Fibroblast of lung (primary cell): Measurements from ENCODE around the gene PILRB. TPM values are rescaled to one million over a fixed set of nuclear protein-coding genes. Genes with fewer than 3 reads are reported as not detected.
A peak's percentile ranks its signal among the peaks of the same experiment; 100 is the strongest.
"Not testable (repeated sequence)": the region's sequence is repeated elsewhere in the genome, so short reads cannot be mapped to it uniquely, and the experiment has no call there.

ENCODE experiments used
- DNase-seq, 2 donors: peaks; one replicate each; pipeline versions ENCODE4 v3.0.0 to v3.0.0-alpha.2; 2010; ENCODE audit warnings: low read depth in 2 of 2
- H2AFZ ChIP-seq: 2 replicates; pipeline ENCODE4 v1.5.1; 2012; ENCODE audit warnings: low read length, control low read depth, inconsistent platforms
- H3K27ac ChIP-seq: 2 replicates; pipeline ENCODE4 v1.5.1; 2011; ENCODE audit warnings: low read length, control low read depth; ENCODE audit not compliant: insufficient read depth
- H3K27me3 ChIP-seq: 2 replicates; pipeline ENCODE4 v1.5.1; 2011; ENCODE audit warnings: mild to moderate bottlenecking, low read length; ENCODE audit not compliant: control insufficient read depth, insufficient read depth
- H3K36me3 ChIP-seq: 2 replicates; pipeline ENCODE4 v1.5.1; 2011; ENCODE audit warnings: low read length; ENCODE audit not compliant: control insufficient read depth, insufficient read depth
- H3K4me1 ChIP-seq: 2 replicates; pipeline ENCODE4 v1.5.1; 2011; ENCODE audit warnings: low read length; ENCODE audit not compliant: control insufficient read depth, insufficient read depth; ENCODE audit errors: extremely low read depth
- H3K4me2 ChIP-seq: 2 replicates; pipeline ENCODE4 v1.5.1; 2011; ENCODE audit warnings: low read length, control low read depth; ENCODE audit not compliant: insufficient read depth; ENCODE audit errors: extremely low read depth
- H3K4me3 ChIP-seq, 4 experiments: fragments of 200-600 bp in 1 of 4; sonication (generic) in 1 of 4; replicated peaks in 1 of 4; 2 replicates each; pipeline ENCODE4 v1.5.1; 2011 to 2016; ENCODE audit warnings: low read length in 4 of 4, low read depth in 3 of 4, mild to moderate bottlenecking in 3 of 4, control low read depth in 2 of 4, inconsistent platforms in 1 of 4, mixed read lengths in 1 of 4; ENCODE audit not compliant: insufficient read depth in 1 of 4; ENCODE audit errors: control extremely low read depth in 1 of 4
- H3K79me2 ChIP-seq: 2 replicates; pipeline ENCODE4 v1.5.1; 2012; ENCODE audit warnings: mild to moderate bottlenecking, low read length, inconsistent platforms; ENCODE audit not compliant: control insufficient read depth, insufficient read depth
- H3K9ac ChIP-seq: 2 replicates; pipeline ENCODE4 v1.5.1; 2011; ENCODE audit warnings: mild to moderate bottlenecking, low read length, control low read depth; ENCODE audit not compliant: insufficient read depth
- H3K9me3 ChIP-seq: 2 replicates; pipeline ENCODE4 v1.5.1; 2012; ENCODE audit warnings: low read depth, low read length; ENCODE audit not compliant: control insufficient read depth, insufficient read depth
- H4K20me1 ChIP-seq: 2 replicates; pipeline ENCODE4 v1.5.1; 2011; ENCODE audit warnings: low read length; ENCODE audit not compliant: control insufficient read depth, insufficient read depth; ENCODE audit errors: extremely low read depth
- CTCF ChIP-seq, 2 donors: IDR thresholded peaks in 1 of 2; conservative IDR thresholded peaks in 1 of 2; 1 replicate in 1 of 2; 2 replicates in 1 of 2; pipeline ENCODE4 v1.5.1; 2011 to 2012; ENCODE audit warnings: low read length in 2 of 2, control low read depth in 1 of 2, inconsistent platforms in 1 of 2, low read depth in 1 of 2, mild to moderate bottlenecking in 1 of 2
- EZH2 ChIP-seq: IDR thresholded peaks from 2 replicates; pipeline ENCODE4 v1.5.1; 2012; ENCODE audit warnings: low read length, control low read depth, mild to moderate bottlenecking; ENCODE audit errors: missing control alignments
- polyA plus RNA-seq, 2 donors: library from polyadenylated mRNA; depleted of rRNA in 1 of 2; stranded (reverse) in 1 of 2; unstranded in 1 of 2; fragments of >200 nt; gene quantifications; 2 replicates each; pipeline ENCODE4 v1.2.1, GENCODE V29; 2011 to 2012; ENCODE audit warnings: missing spikeins in 1 of 2
- total RNA-seq: library from RNA; depleted of rRNA; stranded (reverse); fragments of >200 nt; gene quantifications from 2 replicates; pipeline ENCODE4 v1.2.1, GENCODE V29; 2014

The PILRB gene
- total and polyA plus RNA-seq, 2 donors (not counting 1 experiment from before 2014, with no cell fraction given) = 4.3 to 6.5 TPM

GRCh38 chr7:100335566-100336466 lies 22.1 kb upstream of the PILRB start:
- Histone ChIP-seq H3K4me2 (peak overlapping the region; percentile 51), H3K27ac (peak overlapping the region; percentile 85), H3K4me3 (peak overlapping the region; percentile 71 to 84 (median 78)), H3K9ac (peak overlapping the region; percentile 84), H2AFZ (peak overlapping the region; percentile 84)
- H3K4me1 ChIP-seq, H3K27me3 ChIP-seq, H3K9me3 ChIP-seq, H4K20me1 ChIP-seq, H3K36me3 ChIP-seq, H3K79me2 ChIP-seq: not testable (repeated sequence)
- DNase-seq = peak; percentile 90 to 94

- H3K9me3 ChIP-seq, H3K4me2 ChIP-seq, H3K4me3 ChIP-seq, H3K36me3 ChIP-seq, H3K9ac ChIP-seq, H2AFZ ChIP-seq, H3K4me1 ChIP-seq, H3K27ac ChIP-seq, H3K79me2 ChIP-seq, H4K20me1 ChIP-seq, H3K27me3 ChIP-seq: not testable (repeated sequence)
- DNase-seq = peak in 1 of 2 donors; percentile 74
These were observed 19.7 kb upstream of the PILRB start for GRCh38 chr7:100338083-100338696.

DNA sequence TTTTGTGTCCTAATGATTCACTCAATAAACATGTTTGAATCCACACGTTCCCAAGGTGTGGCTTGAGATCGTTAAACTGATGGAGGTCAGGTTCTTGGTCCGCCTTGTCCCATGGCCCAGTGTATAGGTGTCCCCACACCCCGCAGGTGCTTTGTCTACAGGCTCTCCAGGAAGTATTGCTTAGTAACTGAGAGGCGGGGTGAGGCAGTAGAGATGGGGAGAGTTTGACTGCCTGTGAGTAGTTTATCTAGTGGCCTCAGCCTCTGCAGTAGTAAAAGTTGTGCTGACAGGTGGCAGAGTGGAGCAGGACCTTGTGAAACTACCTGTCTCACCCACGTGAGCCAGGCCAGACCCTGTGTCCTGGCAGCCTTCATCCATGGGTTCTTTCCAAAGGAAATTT lies 16.6 kb upstream of the PILRB start:
- H3K79me2 ChIP-seq, H3K36me3 ChIP-seq: not testable (repeated sequence)

DNA sequence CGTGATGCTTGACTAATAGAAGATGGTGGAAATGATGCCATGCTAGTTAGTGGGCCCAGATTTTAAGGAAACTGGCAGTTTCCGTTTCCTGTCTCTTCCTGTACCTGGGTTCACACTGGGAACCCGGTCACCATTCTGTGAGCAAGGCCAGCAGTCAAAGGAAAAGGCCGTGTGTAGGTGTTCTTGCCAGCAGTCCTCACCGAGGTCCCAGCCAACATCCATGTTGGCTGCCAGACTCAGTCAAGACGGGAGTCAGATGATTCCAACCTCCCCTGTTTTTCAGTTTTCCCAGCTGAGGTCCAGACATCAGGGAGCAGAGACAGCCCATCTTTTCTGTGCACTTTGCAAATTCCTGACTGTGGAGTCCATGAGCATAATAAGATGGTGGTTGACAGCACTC lies 15.2 kb upstream of the PILRB start:
- Histone ChIP-seq H3K27me3 (no peaks in the 10 kb centered on the region), H3K4me3 (no peak overlapping the region), H3K4me1 (peaks cover 3% of the 10 kb centered on the region), H4K20me1 (no peaks in the 10 kb centered on the region), H3K9ac (no peak overlapping the region), H3K36me3 (peaks cover 7% of the 10 kb centered on the region), H3K79me2 (peaks cover 2% of the 10 kb centered on the region), H3K9me3 (no peaks in the 10 kb centered on the region), H3K4me2 (no peak overlapping the region), H3K27ac (no peak overlapping the region), H2AFZ (no peak overlapping the region)
- no peak for DNase-seq
- no peak for TF ChIP-seq EZH2
- TF ChIP-seq CTCF (conservative IDR thresholded peaks at IDR 0.05 in 1 of 2, IDR thresholded peaks at IDR 0.05 in 1 of 2; ENCODE audit: low read depth in 1 of 2, low read length in 2 of 2) = no peak

More for the DNA sequence above, 16.6 kb upstream of the PILRB start:
- not testable (repeated sequence) for H3K27ac ChIP-seq, H3K4me2 ChIP-seq, H3K4me3 ChIP-seq, H4K20me1 ChIP-seq, H2AFZ ChIP-seq, H3K27me3 ChIP-seq, H3K9me3 ChIP-seq, DNase-seq, H3K4me1 ChIP-seq, H3K9ac ChIP-seq
